GM21723 (cell line): ENCODE measurements around the gene NPY2R.

Experiments
- ATAC-seq: cut with Tn5 transposase; IDR thresholded peaks from one replicate; pipeline ENCODE4 v1.9.1; 2021; ENCODE audit warnings: mild to moderate bottlenecking, moderate library complexity; ENCODE audit not compliant: unreplicated experiment

NPY2R gene, protein sequence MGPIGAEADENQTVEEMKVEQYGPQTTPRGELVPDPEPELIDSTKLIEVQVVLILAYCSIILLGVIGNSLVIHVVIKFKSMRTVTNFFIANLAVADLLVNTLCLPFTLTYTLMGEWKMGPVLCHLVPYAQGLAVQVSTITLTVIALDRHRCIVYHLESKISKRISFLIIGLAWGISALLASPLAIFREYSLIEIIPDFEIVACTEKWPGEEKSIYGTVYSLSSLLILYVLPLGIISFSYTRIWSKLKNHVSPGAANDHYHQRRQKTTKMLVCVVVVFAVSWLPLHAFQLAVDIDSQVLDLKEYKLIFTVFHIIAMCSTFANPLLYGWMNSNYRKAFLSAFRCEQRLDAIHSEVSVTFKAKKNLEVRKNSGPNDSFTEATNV

DNA sequence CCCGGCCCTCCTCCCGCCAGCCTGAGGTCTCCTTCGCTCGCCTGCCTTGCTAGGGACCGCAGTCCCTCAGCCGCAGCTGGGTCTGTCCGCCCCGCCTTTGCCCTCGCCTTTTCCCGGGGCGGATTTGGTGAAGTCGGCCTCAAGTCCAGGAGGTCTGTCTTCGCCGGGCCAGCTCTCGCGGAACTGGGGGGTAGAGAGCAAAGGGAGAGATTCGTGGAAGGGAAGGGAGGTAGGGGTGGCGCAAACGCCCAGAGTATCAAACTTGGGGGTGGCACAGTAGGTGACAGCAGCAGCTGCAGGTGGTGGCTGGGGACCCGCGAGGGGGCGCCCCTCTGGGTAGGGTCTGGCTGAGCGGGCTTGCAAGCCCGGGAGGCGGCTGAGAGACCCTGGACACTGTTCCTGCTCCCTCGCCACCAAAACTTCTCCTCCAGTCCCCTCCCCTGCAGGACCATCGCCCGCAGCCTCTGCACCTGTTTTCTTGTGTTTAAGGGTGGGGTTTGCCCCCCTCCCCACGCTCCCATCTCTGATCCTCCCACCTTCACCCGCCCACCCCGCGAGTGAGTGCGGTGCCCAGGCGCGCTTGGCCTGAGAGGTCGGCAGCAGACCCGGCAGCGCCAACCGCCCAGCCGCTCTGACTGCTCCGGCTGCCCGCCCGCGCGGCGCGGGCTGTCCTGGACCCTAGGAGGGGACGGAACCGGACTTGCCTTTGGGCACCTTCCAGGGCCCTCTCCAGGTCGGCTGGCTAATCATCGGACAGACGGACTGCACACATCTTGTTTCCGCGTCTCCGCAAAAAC is at the start of gene NPY2R:
Gene NPY2R, plus strand, starts transcription at position 379 of the 797 bp plus-strand sequence. CDS start 5,304 bp downstream, outside the sequence.
- no peak for ATAC-seq

DNA sequence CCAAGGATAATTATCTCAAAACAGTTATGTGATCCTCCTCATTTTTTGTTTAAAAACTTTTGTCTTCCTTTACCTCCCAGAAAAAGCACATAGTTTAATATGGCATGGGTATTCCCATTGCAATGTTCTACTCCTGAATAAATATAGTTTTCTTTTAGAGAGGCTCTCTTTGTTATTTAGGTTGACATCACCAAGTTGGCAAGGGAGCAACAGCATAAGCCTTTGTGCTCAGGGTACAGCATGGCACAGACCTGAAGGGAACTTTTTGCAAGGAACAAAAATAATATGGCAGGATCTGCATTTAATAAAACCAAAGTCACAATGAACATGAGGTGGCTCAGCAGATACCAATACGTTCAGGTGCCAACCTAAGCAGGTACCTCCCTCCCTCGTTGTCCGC is 47.1 kb upstream of the NPY2R start:
- no peak for ATAC-seq

DNA sequence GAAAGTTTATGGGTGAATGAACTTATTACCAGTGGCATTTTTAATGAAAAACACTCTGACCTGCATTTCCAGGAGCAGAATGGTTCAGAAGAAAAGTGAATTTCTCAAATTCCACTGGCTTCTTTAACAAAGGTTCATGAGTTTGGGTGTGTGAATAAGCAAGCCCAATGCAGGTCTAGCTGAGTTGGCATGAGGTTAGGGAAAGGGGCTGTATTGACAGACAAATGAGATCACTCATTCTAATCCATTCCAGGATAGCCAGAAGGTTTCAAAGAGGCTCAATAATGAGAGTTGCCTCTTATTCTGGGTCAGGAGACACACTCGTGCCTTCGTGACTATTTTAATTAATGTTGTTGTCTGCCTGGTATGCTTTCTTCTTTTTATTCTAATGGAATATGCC is 43.7 kb upstream of the NPY2R start:
- no peak for ATAC-seq

DNA sequence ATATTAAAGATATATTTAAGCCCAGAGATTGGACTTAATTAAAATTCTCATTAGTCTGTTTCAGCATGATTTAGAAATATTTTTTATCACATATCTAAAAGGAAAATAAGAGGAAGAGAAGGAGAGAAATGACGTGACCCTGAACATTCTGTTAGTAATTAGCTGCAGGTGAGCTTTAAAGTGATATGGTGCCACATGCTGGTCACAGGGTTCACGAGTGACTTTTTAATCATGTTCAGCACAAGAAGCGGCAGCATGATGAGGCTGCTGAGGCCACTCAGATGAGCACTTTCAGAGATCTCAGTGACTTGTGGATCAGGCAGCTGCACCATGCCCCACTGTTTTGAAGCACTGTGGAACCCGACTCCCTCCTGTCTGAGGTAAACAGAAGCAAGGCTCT is 37.9 kb upstream of the NPY2R start:
- ATAC-seq, result no peak

DNA sequence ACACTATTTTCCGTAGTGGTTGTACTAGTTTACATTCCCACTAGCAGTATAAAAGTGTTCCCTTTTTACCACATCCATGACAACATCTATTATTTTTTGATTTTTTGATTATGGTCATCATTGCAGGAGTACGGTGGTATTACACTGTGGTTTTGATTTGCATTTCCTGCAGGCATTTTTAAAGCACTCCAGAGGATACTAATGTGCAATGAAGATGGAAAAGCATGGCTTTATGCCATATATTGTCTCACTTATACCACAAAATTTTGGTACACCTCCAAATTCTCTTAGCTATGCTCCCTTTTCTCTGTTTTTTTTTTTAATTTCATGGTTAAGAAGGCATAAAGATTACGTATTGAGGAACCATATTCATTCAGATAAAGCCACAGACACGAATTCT is 35.1 kb upstream of the NPY2R start:
- no peak for ATAC-seq

DNA sequence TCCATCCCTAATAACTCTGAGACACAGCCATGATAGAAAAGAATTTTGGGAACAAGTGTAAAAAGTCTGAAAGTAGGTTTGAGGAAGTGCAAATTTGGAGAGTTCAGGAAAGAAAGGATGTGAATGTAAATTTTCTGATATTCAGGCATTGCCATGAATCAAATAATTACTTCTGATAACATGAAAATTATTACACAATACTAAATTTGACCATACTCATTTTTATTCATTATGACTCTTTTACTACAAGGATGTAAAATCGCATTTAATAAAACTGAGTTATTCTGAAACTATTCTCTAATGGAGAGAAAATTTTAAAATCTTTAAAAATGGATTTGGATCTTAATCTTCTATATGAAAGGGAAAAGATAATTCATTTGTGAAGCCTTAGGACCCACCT is 33.8 kb upstream of the NPY2R start:
- ATAC-seq, result no peak

DNA sequence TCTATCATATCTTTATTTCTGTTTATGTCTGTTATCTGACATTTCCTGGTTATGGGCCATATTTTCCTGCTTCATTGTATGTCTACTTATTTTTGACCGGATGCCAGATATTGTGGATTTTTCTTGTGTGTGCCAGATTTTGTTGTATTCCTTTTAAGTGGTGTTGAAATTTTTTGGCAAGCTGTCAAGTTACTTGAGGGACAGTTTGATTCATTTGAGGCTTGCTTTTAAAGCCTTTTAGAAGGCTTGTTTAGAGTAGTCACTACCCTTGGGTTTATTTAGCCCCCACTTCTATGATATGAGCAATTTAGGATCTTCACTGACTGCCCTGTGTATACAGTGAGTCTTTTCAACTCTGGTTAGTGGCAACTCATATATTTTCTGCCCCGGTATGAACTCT is 29.2 kb upstream of the NPY2R start:
- ATAC-seq, result no peak

DNA sequence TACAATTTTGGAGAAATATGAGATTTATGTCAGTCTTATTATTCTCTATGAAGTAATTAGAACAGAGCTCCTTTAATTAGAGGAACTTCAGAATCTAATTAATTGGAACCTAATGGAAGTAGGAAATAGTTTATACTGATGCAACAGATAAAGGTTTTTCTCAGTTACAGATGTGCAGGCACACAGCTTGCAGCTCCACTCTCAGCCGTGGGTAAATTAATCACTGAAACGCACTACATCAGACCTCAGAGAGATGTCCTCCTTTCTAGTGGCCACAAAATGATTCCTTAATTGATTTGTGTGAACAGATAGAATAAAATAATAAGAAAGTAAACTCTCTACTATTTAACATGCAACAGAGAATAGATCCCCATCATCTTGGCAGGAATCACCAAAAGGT is 21.5 kb upstream of the NPY2R start:
- ATAC-seq, result no peak

DNA sequence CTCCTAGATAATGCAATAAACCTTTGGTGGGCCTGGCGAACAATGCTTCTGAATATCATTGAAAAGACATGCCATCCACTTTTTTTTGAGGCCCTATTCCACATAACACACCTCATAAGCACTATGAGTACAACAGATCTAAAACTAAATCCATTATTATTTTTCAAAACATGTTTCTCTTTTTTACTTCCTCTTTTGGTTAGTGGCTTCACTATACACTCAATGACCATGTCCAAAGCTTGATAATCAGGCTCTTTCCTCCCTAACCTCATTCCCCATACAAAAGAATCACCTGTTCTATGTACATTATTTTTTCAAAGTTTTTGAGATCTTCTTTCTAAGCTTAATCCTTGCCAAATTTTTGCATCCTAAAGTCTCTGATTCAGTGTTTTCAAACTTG is 20.4 kb upstream of the NPY2R start:
- no peak for ATAC-seq

DNA sequence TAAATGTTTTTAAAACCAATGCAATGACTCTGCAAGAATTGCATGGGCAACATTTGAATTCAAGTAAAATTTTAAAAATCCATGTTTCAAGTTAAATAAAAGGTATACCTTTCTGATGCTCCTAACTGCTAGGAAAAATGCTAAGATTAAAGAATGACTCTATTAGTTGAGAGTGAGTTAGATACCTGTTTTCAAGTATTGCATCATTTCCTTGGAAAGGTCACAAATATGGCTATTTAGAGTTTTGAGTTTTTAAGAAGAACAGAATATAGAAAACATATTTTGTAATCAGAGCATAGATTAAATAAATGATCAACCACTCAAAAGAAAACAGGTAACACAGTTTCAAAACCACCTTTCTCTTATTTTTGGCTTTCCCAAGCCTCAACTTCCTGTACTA is 18.3 kb upstream of the NPY2R start:
- ATAC-seq, result no peak

DNA sequence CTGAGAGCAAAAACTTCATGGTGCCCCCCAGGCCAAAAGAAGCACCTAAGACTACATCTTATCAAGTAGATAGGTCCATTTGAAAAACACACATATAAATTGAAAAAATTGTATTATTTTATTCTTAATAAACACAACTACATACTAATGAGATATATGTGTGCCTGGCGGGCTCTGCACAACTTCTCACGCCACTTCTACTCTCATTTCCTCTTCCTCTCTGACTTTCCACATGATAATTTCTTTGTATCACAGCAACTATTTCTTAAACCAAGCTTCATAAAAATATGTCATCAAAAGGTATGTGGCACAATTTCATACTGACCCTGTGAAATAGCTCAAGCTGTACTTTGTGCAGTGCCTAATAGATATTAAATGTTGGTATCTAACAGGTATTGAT is 10.7 kb upstream of the NPY2R start:
- no peak for ATAC-seq

DNA sequence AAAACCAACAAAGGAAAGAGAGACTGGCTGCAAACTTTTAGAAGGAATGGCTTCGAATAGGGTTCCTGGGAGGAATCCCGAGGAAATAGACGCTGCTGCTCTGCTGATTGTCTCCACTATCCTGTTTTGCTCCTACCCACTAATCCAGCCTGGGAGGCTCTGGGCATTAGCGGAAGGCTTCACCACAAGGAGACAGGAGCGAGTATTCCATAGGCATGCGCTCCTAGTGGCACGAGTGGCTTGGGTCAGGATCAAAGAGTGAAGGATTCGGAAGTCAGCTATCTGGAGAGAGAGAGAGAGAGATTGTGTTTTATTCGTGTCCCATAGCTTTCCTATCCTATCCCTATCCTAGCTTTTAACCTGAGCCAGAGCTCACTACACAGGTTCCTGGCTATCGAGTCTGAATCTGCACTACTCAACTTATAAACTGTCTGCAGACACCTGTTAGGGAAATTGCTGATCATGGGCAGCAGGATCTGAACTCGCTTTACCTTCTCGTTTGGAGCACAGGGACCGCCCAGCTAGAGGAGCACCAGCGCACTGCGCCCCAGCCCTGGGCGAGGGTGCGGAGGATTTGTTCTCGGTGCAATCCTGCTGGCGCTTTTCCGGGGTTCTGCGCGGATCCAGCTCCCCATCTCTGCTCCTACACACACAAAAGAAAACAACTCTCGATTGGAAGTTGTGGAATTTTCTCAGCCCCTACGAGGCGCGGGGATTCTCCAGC is 740 bp upstream of the NPY2R start:
- no peak for ATAC-seq

DNA sequence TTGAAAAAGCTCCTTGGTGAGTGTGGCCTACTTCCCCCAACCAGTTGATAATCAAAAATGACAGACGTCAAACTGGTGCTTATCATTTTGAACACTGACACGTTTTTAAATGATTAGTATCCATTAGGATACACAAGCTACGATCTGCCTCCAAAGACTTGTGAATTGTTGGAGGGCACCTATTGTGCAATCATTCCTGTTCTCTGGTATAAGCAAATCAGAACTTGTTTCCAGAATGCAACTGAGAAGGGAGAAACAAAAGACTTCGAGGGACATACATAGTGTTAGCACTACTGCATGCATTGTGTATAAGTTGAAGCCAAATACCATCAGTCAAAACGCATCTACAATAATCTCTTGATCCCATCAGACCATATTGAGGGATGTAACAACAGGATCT is 11.6 kb downstream of the NPY2R start:
- ATAC-seq, result no peak

DNA sequence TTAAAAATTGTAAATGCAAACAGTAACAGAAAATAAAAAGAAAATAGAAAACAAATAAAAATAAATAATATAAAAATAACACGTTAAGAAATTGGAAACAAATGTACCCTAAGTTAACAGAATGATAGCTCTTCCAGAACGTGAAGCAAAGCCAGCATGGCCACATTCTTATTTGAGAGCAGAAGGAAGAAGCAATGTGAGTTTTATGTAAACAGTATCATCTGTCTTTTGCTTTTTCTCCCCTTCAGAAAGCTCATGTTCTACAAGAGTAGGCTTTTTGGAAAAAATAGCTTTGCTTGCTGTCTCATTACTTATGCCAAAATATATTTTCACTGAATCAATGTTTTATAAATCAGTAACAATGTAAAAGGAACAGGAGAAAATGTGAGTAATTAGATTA is 18.7 kb downstream of the NPY2R start:
- no peak for ATAC-seq

DNA sequence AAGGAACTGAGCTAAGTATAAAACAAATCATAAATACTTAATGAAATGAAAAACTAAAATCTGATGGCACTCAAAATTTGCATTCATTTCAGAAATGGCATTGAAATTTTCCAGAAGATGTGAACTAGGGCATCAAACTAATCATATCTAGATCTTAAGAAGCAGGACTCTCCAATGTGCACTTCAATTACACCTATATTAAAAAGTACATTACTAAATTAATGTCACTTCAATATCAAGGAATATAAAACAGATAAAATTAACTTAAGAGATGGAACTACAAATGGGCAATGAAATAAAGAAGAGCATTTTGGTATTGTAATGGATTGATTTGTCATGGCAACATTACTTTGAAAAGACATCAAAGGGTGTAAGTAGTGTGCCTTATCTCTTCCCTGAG is 20.3 kb downstream of the NPY2R start:
- ATAC-seq, result no peak

DNA sequence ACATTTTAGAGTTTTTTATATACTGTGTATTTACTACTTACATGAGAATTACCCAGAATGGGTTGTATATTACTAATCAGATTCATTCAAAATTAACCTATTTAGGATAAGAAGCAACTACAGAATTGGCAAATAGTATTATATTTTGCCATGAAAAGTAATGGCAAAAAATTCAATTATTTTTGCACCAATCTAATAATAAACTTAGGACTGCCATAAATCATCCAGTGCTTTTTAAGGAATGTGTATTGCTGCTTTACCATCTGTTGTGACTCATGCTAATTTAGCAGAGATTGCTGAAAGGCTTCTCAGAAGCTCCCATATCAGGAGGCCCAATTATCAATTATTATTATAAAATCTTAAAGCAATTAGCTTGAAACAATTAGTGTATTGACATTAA is 24.0 kb downstream of the NPY2R start:
- ATAC-seq, result no peak

DNA sequence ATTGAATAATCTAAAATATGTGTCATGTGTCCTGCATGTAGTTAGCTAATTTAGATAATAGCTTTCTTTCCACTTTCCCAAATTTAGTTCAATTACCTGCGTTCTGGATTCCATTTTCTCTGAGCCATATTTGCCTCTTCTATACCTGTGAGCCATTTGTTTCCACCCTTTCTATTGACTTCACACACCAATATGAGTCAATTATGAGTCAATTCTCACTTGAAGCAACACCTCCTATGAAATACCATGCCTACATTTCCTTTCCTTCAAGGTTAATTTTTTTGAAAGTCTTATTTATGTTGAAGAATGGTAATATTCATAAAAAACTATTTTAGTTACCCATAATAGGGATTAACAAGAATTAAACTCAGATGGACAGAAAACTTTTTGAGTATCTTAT is 25.8 kb downstream of the NPY2R start:
- no peak for ATAC-seq

DNA sequence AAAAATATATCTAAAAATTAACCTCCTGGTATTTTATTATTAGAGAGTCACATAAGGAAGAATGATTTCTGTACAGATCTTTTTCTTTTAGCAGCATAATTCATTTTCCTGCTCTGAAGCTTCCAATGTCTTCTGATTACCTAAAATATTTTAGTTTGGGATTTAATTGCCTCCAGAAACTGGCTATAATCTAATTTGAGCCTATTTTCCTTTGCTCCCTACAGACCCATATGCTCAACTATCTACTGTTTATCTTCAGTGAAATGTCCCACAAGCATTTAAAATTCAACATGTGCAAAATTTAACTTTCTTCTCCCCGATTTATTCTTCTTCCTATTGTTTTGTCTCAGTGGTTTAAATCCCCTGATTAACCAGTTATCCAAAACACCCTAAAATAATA is 29.1 kb downstream of the NPY2R start:
- ATAC-seq, result no peak

DNA sequence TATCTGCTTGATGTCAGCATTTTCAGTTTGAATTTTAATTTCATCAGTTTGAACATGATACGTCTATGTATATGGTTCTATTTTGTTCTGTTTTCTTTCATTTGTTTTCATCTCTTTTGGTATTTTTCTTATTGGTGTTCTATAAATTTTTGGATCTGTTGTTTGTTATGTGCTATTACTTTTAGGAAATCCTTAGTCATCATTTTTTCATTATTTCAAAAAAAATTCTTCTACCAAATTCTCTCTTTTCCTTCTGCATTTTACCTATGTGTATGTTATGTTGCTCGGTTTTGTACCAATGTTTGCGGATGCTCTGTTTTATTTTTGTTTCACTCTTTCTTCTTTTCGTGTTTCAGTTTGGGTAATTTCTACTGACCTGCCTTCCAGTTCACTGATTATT is 32.8 kb downstream of the NPY2R start:
- ATAC-seq, result no peak

DNA sequence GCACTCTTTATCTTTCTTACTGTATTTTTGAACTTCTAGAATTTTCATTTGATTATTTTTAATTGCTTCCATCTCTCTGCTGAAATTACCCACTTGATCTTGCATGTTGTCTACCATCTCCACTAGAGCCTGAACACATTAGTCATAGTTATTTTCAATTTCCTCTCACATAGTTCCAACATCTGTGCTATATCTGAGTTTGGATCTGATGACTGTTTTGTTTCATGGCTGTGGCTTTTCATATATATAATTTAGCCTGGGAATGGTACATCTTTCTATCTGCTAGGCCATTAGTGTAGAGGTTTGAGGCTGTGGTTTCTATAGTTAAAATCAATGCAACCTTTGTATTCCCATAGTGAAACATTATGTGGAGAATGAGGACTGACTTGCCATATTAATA is 33.2 kb downstream of the NPY2R start:
- no peak for ATAC-seq

DNA sequence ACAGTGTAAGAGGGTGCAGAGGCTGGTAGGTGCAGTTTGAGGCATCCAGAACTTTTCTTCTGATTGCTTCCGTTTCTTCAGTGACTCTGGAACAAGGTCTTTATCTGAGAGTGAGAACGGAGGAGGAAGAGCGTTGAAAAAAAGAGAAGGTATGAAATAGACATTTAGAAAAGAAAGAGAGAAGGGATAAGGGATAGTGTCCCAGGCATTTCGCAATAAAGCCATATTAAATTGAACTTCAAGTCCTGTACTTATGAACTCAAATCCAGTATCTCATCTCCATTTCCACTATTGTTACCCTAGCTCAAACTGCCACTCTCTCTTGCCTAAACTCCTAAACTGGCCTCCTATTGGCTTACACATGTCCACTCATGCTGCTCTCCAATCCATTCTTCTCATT is 36.7 kb downstream of the NPY2R start:
- ATAC-seq, result no peak
